HUES48 (cell line): ENCODE results near the gene KLHL3.

ENCODE experiments used
- H3K27ac ChIP-seq: one replicate; pipeline ENCODE4 v1.7.0; 2013; ENCODE audit warnings: low read depth, low read length, inconsistent platforms
- H3K27me3 ChIP-seq: 2 replicates; pipeline ENCODE4 v1.6.1; 2013; ENCODE audit warnings: mild to moderate bottlenecking, low read length; ENCODE audit not compliant: control insufficient read depth, insufficient read depth
- H3K36me3 ChIP-seq: 2 replicates; pipeline ENCODE4 v1.6.1; 2013; ENCODE audit warnings: low read length; ENCODE audit not compliant: control insufficient read depth, insufficient read depth
- H3K4me1 ChIP-seq: 2 replicates; pipeline ENCODE4 v1.6.1; 2013; ENCODE audit warnings: mild to moderate bottlenecking, low read length; ENCODE audit not compliant: control insufficient read depth, insufficient read depth
- H3K4me3 ChIP-seq: 2 replicates; pipeline ENCODE4 v1.5.1; 2013; ENCODE audit warnings: mild to moderate bottlenecking, low read depth, low read length
- H3K9ac ChIP-seq: 2 replicates; pipeline ENCODE4 v1.6.1; 2013; ENCODE audit warnings: mild to moderate bottlenecking, low read depth, low read length, moderate library complexity
- H3K9me3 ChIP-seq: 2 replicates; pipeline ENCODE4 v1.6.1; 2013; ENCODE audit warnings: low read length; ENCODE audit not compliant: control insufficient read depth, insufficient read depth

KLHL3 gene

DNA sequence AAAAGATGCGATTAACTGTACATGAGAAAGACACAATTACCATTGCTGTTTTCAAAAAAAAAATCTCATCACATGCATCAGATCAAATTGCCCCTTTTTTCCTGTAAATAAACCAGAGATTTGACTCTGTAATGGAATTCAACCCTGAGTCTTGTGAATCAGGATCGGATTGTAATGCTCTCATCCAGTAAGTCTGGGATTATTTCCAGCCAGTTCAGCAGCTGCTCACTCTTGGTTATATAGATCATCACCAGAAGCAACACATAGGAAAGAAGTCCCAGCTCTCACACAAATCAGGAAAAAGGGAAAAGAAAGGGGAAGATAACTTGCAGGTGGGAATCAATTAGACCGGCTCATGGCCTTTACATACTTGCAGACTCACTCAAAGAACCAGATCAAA is 138.9 kb downstream of the KLHL3 start:
- H3K27ac ChIP-seq: no peak overlapping the region
- H3K9ac ChIP-seq: no peak overlapping the region
- H3K4me1 ChIP-seq: no peaks in the 10 kb centered on the region
- no peaks in the 10 kb centered on the region for H3K27me3 ChIP-seq
- H3K9me3 ChIP-seq: peaks cover 2% of the 10 kb centered on the region; the same call in 1 of the 2 replicates
- H3K4me3 ChIP-seq: no peak overlapping the region
- H3K36me3 ChIP-seq: no peaks in the 10 kb centered on the region

DNA sequence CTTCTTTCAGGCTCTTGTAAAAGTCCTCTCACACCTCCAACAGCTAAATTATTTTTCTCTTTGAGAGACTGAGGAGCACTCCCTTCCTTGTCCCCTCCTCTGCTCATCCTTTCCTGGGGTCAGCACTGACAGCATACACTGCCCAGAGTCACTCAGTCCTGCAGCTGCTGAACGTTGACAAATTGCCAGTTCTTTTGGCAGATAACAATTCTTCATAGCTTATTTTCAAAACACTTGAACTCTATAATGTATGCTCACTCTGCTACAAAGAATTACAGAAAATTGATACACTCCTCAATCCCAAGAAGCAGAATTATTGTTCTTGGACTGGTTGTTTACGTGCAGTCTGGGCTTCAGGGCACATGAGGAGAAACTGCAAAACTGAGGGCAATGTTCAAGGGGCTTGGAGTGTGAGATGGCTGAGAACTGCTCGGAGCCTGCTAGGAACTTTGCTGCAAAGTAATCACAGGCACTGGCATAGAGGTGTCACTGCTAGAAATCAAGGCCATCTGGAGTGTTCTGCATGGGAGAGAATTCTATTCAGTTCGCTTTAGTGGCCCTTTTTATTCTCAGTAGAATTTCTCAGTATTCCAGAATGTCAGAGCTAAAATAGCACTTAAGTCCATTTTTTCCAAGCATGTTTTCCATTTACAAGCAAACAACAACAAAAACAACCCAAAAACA is 140.4 kb downstream of the KLHL3 start:
- Histone ChIP-seq H3K9ac (no peak overlapping the region), H3K27ac (no peak overlapping the region), H3K4me1 (no peaks in the 10 kb centered on the region), H3K9me3 (peaks cover 2% of the 10 kb centered on the region; the same call in 1 of the 2 replicates), H3K36me3 (no peaks in the 10 kb centered on the region), H3K4me3 (no peak overlapping the region), H3K27me3 (no peaks in the 10 kb centered on the region)

- Histone ChIP-seq H3K27me3 (no peaks in the 10 kb centered on the region), H3K4me3 (no peak overlapping the region), H3K36me3 (no peaks in the 10 kb centered on the region), H3K9ac (no peak overlapping the region), H3K4me1 (no peaks in the 10 kb centered on the region), H3K9me3 (peaks cover 2% of the 10 kb centered on the region; the same call in 1 of the 2 replicates), H3K27ac (no peak overlapping the region)
Observed at GRCh38 chr5:137594717-137595116, 141.2 kb downstream of the KLHL3 start.

GRCh38 chr5:137592317-137592716 is 143.6 kb downstream of the KLHL3 start:
- Histone ChIP-seq H3K36me3 (no peaks in the 10 kb centered on the region), H3K4me1 (no peaks in the 10 kb centered on the region), H3K9ac (no peak overlapping the region), H3K4me3 (no peak overlapping the region), H3K27me3 (no peaks in the 10 kb centered on the region), H3K27ac (no peak overlapping the region), H3K9me3 (peaks cover 2% of the 10 kb centered on the region; the same call in 1 of the 2 replicates)

DNA sequence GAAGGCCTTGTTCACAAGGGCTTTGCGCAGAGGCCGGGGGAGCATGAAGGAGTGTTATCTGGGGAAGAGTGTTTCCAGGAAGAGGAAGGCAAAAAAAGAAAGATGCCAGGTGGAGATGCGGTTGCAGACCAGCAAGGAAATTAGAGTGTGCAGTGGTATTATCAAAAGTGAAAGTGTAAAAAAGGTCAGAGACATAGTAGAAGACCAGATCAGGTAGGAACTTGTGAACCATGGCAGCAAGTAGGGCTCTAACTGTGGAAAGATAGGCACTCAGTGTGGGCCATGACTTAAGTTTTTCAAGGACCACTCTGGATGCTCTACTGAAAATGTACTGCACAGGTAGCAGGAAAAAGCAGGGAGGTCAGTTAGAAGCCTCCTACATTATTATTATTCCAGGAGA is 146.7 kb downstream of the KLHL3 start:
- Histone ChIP-seq H3K27me3 (no peaks in the 10 kb centered on the region), H3K9ac (no peak overlapping the region), H3K36me3 (no peaks in the 10 kb centered on the region), H3K4me1 (no peaks in the 10 kb centered on the region), H3K9me3 (peaks cover 12% of the 10 kb centered on the region; the same call in 1 of the 2 replicates), H3K4me3 (no peak overlapping the region), H3K27ac (no peak overlapping the region)

GRCh38 chr5:137587919-137588318 is 148.0 kb downstream of the KLHL3 start:
- Histone ChIP-seq H3K4me1 (no peaks in the 10 kb centered on the region), H3K9me3 (peaks cover 12% of the 10 kb centered on the region; the same call in 1 of the 2 replicates), H3K27ac (no peak overlapping the region), H3K27me3 (no peaks in the 10 kb centered on the region), H3K36me3 (no peaks in the 10 kb centered on the region), H3K4me3 (no peak overlapping the region), H3K9ac (no peak overlapping the region)

DNA sequence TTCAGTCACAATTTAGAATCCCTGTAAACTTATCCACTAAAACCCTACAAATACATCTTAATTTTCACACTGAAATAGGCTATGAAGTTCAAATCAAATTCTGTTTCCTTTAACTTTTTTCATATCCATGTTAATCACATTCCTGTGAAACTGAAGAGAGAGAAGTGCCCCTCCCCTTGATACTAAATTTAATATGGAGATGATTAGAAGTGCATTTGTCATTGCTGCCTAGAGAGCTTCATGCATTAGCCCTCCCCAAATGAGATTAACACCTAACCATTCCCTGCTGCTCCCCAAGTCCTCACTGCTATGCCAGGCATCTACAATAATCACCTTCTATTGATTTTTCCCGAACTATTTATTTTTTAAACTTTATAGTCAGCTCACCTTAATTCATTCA is 151.6 kb downstream of the KLHL3 start:
- Histone ChIP-seq H3K9ac (no peak overlapping the region), H3K4me1 (no peaks in the 10 kb centered on the region), H3K4me3 (no peak overlapping the region), H3K27me3 (no peaks in the 10 kb centered on the region), H3K9me3 (0 out of 2 replicates have a peak, but pooled peaks cover 9% of the 10 kb centered on the region), H3K27ac (no peak overlapping the region), H3K36me3 (no peaks in the 10 kb centered on the region)

- no peak overlapping the region for H3K4me3 ChIP-seq
- H3K9ac ChIP-seq: no peak overlapping the region
- no peaks in the 10 kb centered on the region for H3K4me1 ChIP-seq
- no peak overlapping the region for H3K27ac ChIP-seq
- no peaks in the 10 kb centered on the region for H3K27me3 ChIP-seq
- 0 out of 2 replicates have a peak, but pooled peaks cover 9% of the 10 kb centered on the region for H3K9me3 ChIP-seq
- H3K36me3 ChIP-seq: no peaks in the 10 kb centered on the region
Observed at GRCh38 chr5:137583129-137583528, 152.8 kb downstream of the KLHL3 start.

- Histone ChIP-seq H3K4me3 (no peak overlapping the region), H3K27ac (no peak overlapping the region), H3K9me3 (0 out of 2 replicates have a peak, but pooled peaks cover 9% of the 10 kb centered on the region), H3K4me1 (no peaks in the 10 kb centered on the region), H3K27me3 (no peaks in the 10 kb centered on the region), H3K9ac (no peak overlapping the region), H3K36me3 (no peaks in the 10 kb centered on the region)
Observed at GRCh38 chr5:137582218-137582617, 153.7 kb downstream of the KLHL3 start.

GRCh38 chr5:137581776-137582175 is 154.1 kb downstream of the KLHL3 start:
- no peaks in the 10 kb centered on the region for H3K4me1 ChIP-seq
- H3K9me3 ChIP-seq: 0 out of 2 replicates have a peak, but pooled peaks cover 9% of the 10 kb centered on the region
- H3K9ac ChIP-seq: no peak overlapping the region
- H3K36me3 ChIP-seq: no peaks in the 10 kb centered on the region
- H3K4me3 ChIP-seq: no peak overlapping the region
- no peak overlapping the region for H3K27ac ChIP-seq
- no peaks in the 10 kb centered on the region for H3K27me3 ChIP-seq

DNA sequence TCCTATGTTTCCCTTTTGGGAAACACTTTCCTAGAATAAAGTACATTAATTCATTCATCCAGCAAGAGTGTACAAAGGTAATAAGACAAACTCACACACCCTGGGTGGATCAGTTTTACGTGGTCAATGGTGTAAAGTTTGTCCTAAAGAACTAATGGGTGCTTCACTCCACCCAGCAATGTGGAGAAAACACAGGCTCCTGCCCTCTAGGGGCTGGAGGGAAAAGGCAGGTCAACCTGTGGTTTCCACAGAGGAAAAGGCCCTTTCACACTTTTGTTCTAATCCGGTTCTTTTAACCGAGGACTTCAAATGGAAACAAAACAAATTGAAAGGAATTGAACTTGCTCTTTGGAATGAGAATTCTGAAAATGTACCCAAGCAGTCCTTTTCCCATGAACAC is 155.9 kb downstream of the KLHL3 start:
- H3K27me3 ChIP-seq: no peaks in the 10 kb centered on the region
- no peaks in the 10 kb centered on the region for H3K4me1 ChIP-seq
- no peak overlapping the region for H3K4me3 ChIP-seq
- no peaks in the 10 kb centered on the region for H3K36me3 ChIP-seq
- no peak overlapping the region for H3K9ac ChIP-seq
- no peak overlapping the region for H3K27ac ChIP-seq
- H3K9me3 ChIP-seq: 0 out of 2 replicates have a peak, but pooled peaks cover 3% of the 10 kb centered on the region
